ENCODE measurements around the gene RUFY2.

RUFY2 gene

GRCh38 chr10:68348265-68348741, 58.8 kb downstream of the RUFY2 start:
- TF ChIP-seq, protein P1, sequence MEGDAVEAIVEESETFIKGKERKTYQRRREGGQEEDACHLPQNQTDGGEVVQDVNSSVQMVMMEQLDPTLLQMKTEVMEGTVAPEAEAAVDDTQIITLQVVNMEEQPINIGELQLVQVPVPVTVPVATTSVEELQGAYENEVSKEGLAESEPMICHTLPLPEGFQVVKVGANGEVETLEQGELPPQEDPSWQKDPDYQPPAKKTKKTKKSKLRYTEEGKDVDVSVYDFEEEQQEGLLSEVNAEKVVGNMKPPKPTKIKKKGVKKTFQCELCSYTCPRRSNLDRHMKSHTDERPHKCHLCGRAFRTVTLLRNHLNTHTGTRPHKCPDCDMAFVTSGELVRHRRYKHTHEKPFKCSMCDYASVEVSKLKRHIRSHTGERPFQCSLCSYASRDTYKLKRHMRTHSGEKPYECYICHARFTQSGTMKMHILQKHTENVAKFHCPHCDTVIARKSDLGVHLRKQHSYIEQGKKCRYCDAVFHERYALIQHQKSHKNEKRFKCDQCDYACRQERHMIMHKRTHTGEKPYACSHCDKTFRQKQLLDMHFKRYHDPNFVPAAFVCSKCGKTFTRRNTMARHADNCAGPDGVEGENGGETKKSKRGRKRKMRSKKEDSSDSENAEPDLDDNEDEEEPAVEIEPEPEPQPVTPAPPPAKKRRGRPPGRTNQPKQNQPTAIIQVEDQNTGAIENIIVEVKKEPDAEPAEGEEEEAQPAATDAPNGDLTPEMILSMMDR (IDR thresholded peaks at IDR 0.05; ENCODE audit: poor library complexity, severe bottlenecking): peak; percentile 68
- Histone ChIP-seq H3K9me3 (ENCODE audit: severe bottlenecking) (no peaks in the 10 kb centered on the region), H3K4me1 (ENCODE audit: insufficient read depth, poor library complexity, severe bottlenecking) (no peaks in the 10 kb centered on the region), H3K4me3 (ENCODE audit: severe bottlenecking) (no peak overlapping the region), H3K27me3 (ENCODE audit: insufficient read depth, poor library complexity, severe bottlenecking) (no peaks in the 10 kb centered on the region), H3K36me3 (ENCODE audit: low read depth) (peaks cover 62% of the 10 kb centered on the region), H3K27ac (ENCODE audit: poor library complexity, severe bottlenecking) (no peak overlapping the region)
- ATAC-seq (ENCODE audit: low read depth) (peak; percentile 54; the same call in 2 of the 3 replicates), DNase-seq (ENCODE audit: low spot score) (no peak)

DNA sequence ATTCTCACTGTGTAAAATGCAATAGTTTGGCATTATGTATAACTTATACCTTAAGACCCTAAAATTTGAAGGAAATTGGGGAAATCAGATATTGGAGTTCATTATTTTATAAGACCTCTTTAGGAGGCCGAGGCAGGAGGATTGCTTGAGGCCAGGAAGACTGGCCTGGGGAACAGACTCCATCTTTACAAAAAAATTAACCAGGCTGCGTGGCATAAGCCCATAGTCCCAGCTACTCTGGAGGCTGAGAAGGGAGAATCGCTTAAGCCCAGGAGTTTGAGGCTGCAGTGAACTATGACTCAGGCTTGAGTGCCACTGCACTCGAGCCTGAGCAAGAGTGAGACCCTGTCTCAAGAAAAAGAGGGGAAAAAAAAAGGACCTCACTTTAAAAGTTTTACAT, 60.3 kb downstream of the RUFY2 start:
- no peaks in the 10 kb centered on the region for H3K9me3 ChIP-seq (ENCODE audit: severe bottlenecking)
- TF ChIP-seq, protein P1 (IDR thresholded peaks at IDR 0.05; ENCODE audit: poor library complexity, severe bottlenecking): no peak
- H3K4me1 ChIP-seq (ENCODE audit: insufficient read depth, poor library complexity, severe bottlenecking): no peaks in the 10 kb centered on the region
- H3K4me3 ChIP-seq (ENCODE audit: severe bottlenecking): no peak overlapping the region
- DNase-seq (ENCODE audit: low spot score) (no peak), ATAC-seq (ENCODE audit: low read depth) (no peak; the same call in 2 of the 3 replicates)
- no peak overlapping the region for H3K27ac ChIP-seq (ENCODE audit: poor library complexity, severe bottlenecking)
- peaks cover 67% of the 10 kb centered on the region for H3K36me3 ChIP-seq (ENCODE audit: low read depth)
- no peaks in the 10 kb centered on the region for H3K27me3 ChIP-seq (ENCODE audit: insufficient read depth, poor library complexity, severe bottlenecking)

DNA sequence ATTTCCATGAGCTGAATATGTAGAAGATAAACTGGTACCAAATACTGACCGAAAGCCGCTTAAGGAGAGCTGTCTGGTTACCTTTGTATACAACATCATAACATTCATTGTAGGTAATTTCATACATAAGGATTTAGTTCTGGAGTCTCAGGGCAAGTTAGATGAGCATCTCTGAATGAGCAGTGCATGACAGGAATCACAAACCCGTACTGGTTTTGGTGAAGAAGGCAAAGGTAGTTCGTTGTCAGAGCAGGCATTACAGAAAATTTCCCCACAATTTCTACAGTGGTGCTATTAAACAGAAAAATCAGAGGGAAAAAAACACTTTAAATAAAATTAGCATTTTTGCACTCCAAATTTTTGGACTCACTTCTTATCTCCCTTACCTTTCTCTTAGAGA, 61.5 kb downstream of the RUFY2 start:
- ATAC-seq (ENCODE audit: low read depth): no peak
- H3K4me1 ChIP-seq (ENCODE audit: insufficient read depth, poor library complexity, severe bottlenecking): no peaks in the 10 kb centered on the region
- TF ChIP-seq, protein P1 (IDR thresholded peaks at IDR 0.05; ENCODE audit: poor library complexity, severe bottlenecking): no peak
- no peak overlapping the region for H3K27ac ChIP-seq (ENCODE audit: poor library complexity, severe bottlenecking)
- H3K27me3 ChIP-seq (ENCODE audit: insufficient read depth, poor library complexity, severe bottlenecking): no peaks in the 10 kb centered on the region
- no peak overlapping the region for H3K4me3 ChIP-seq (ENCODE audit: severe bottlenecking)
- no peak for DNase-seq (ENCODE audit: low spot score)
- H3K36me3 ChIP-seq (ENCODE audit: low read depth): peaks cover 76% of the 10 kb centered on the region
- no peaks in the 10 kb centered on the region for H3K9me3 ChIP-seq (ENCODE audit: severe bottlenecking)

DNA sequence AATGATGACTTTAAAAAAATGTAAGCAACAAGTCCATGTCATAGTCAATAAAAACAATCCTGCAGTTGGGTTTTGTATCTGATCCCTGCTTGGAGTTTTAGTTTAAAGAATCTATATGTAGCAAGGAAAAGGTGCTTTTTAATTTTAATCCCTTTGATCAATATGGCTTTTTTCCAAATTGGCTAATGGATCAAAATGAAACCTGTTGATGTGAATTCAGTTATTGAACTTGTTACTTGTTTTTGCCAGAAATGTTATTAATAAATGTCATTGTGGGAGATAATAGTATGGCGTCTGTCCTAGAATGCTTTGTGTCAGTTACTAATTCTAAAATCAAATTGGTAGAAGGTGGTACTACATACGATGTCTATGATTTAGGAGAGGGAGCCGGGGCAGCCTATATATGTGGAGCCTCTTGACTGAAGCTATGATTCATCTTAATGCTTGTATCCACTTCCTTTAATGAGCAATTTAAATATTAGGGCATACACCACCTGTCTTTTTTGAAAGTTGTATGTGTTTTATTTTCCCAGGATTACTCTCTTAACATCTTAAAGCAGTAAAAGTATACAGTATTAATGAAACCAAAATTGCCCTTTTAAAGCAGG, 64.1 kb downstream of the RUFY2 start:
- Histone ChIP-seq H3K27ac (ENCODE audit: poor library complexity, severe bottlenecking) (no peak overlapping the region), H3K4me1 (ENCODE audit: insufficient read depth, poor library complexity, severe bottlenecking) (no peaks in the 10 kb centered on the region), H3K27me3 (ENCODE audit: insufficient read depth, poor library complexity, severe bottlenecking) (no peaks in the 10 kb centered on the region), H3K9me3 (ENCODE audit: severe bottlenecking) (no peaks in the 10 kb centered on the region), H3K36me3 (ENCODE audit: low read depth) (peaks cover 87% of the 10 kb centered on the region), H3K4me3 (ENCODE audit: severe bottlenecking) (no peak overlapping the region)
- ATAC-seq (ENCODE audit: low read depth): peak; percentile 39; the same call in 2 of the 3 replicates
- DNase-seq (ENCODE audit: low spot score): no peak
- TF ChIP-seq, protein P1 (IDR thresholded peaks at IDR 0.05; ENCODE audit: poor library complexity, severe bottlenecking): no peak

DNA sequence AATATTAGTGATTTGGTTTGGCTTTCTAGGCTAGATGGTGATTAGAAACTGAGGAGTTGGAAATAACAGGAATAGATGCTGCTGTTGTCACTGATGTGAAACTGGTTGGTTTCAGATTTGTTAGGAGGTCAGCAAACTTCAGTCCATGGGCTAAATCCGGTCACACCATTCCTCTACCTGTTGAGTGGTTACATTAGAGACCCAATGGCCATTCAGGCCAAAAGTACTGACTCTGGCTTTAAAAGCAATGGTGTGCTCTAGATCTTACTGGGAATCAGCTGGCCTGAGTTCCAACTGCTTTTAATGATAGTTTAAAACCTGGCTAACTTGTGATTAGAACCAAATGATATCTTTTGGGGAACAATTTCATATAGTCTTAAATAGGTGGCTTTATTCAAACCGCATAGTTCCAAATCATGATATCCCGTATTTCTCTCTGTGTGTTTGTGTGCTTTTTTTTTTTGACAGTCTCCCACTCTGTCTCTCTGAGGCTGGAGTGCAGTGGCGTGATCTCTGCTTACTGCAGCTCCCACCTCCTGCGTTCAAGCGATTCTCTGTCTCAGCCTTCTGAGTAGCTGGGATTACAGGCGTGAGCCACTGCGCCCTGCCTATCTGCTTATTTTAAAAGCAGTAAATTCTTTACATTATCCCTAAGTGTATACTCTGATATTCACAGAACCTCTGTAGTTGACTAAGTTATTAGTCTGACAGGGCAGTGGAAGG, 66.6 kb downstream of the RUFY2 start:
- Histone ChIP-seq H3K27me3 (ENCODE audit: insufficient read depth, poor library complexity, severe bottlenecking) (no peaks in the 10 kb centered on the region), H3K4me3 (ENCODE audit: severe bottlenecking) (no peak overlapping the region), H3K27ac (ENCODE audit: poor library complexity, severe bottlenecking) (no peak overlapping the region), H3K4me1 (ENCODE audit: insufficient read depth, poor library complexity, severe bottlenecking) (peaks cover 20% of the 10 kb centered on the region), H3K9me3 (ENCODE audit: severe bottlenecking) (no peaks in the 10 kb centered on the region), H3K36me3 (ENCODE audit: low read depth) (peaks cover 100% of the 10 kb centered on the region)
- TF ChIP-seq, protein P1 (IDR thresholded peaks at IDR 0.05; ENCODE audit: poor library complexity, severe bottlenecking): no peak
- DNase-seq (ENCODE audit: low spot score) (no peak), ATAC-seq (ENCODE audit: low read depth) (no peak)

Data from RWPE2 (cell line).